Smooth muscle cell (in vitro differentiated cells): ENCODE measurements around the gene GNB5. TPM values are rescaled to one million over a fixed set of nuclear protein-coding genes. Genes with fewer than 3 reads are reported as not detected.

Experiments
- DNase-seq: peaks from one replicate; lab custom pipeline; 2025; ENCODE audit not compliant: unreplicated experiment; lab: John Stamatoyannopoulos, UW
- H2AFZ ChIP-seq: fragments of 200-600 bp; sonication (generic); 2 replicates; pipeline ENCODE4 v1.6.0; 2016; ENCODE audit warnings: antibody characterized with exemption, low read depth, mild to moderate bottlenecking
- H3F3A ChIP-seq: fragments of 200-600 bp; sonication (generic); 2 replicates; pipeline ENCODE4 v1.6.0; 2017; ENCODE audit warnings: antibody characterized with exemption, low read depth
- H3K27ac ChIP-seq: fragments of 200-600 bp; sonication (generic); 2 replicates; pipeline ENCODE4 v1.5.1; 2016; ENCODE audit warnings: low read depth, mild to moderate bottlenecking
- H3K27me3 ChIP-seq: fragments of 200-600 bp; sonication (generic); 2 replicates; pipeline ENCODE4 v1.6.1; 2016; ENCODE audit warnings: low read depth, mild to moderate bottlenecking
- H3K36me3 ChIP-seq: fragments of 200-600 bp; sonication (generic); 2 replicates; pipeline ENCODE4 v1.5.1; 2016; ENCODE audit warnings: low read depth
- H3K4me1 ChIP-seq: fragments of 200-600 bp; sonication (generic); 2 replicates; pipeline ENCODE4 v1.5.1; 2016; ENCODE audit warnings: low read depth
- H3K4me2 ChIP-seq: fragments of 200-600 bp; sonication (generic); 2 replicates; pipeline ENCODE4 v1.6.0; 2016; ENCODE audit warnings: mild to moderate bottlenecking
- H3K4me3 ChIP-seq: fragments of 200-600 bp; sonication (generic); 2 replicates; pipeline ENCODE4 v1.5.1; 2016; ENCODE audit warnings: mild to moderate bottlenecking
- H3K79me2 ChIP-seq: fragments of 200-600 bp; sonication (generic); 2 replicates; pipeline ENCODE4 v1.6.0; 2016; ENCODE audit warnings: low read depth, mild to moderate bottlenecking
- H3K9ac ChIP-seq: fragments of 200-600 bp; sonication (generic); 2 replicates; pipeline ENCODE4 v1.6.0; 2016; ENCODE audit warnings: low read depth
- H3K9me3 ChIP-seq: fragments of 200-600 bp; sonication (generic); replicated peaks from 2 replicates; pipeline ENCODE4 v1.5.1; 2016; ENCODE audit warnings: low read depth
- H4K20me1 ChIP-seq: fragments of 200-600 bp; sonication (generic); 2 replicates; pipeline ENCODE4 v1.6.0; 2016; ENCODE audit warnings: low read depth
- CTCF ChIP-seq: fragments of 200-600 bp; sonication (generic); IDR thresholded peaks from 2 replicates; pipeline ENCODE4 v1.5.1; 2017; ENCODE audit warnings: borderline replicate concordance, mild to moderate bottlenecking, antibody characterized with exemption; ENCODE audit not compliant: insufficient read depth, poor library complexity, severe bottlenecking
- WGBS: methylation state at CpG from one replicate; pipeline ENCODE4 v1.1.7; 2016; ENCODE audit warnings: low lambda C conversion rate; 5-methylcytosine and 5-hydroxymethylcytosine counted together
- polyA plus RNA-seq: library from polyadenylated mRNA; unstranded; fragments of >200 nt; fragmentation: Nextera tagmentation; extraction: Ambion mirVana; gene quantifications from 2 replicates; pipeline ENCODE4 v1.2.1, GENCODE V29; 2016
- total RNA-seq: library from RNA; depleted of rRNA; stranded (reverse); fragments of >200 nt; gene quantifications from 2 replicates; pipeline ENCODE4 v1.2.3, GENCODE V29; 2014

GNB5 gene
- total and polyA plus RNA-seq, 2 experiments from 2014 or later = 14.0 to 25.1 TPM

- Histone ChIP-seq H3K27ac (no peak overlapping the region), H4K20me1 (no peaks in the 10 kb centered on the region), H3K4me3 (no peak overlapping the region), H3K27me3 (no peaks in the 10 kb centered on the region), H3K79me2 (no peaks in the 10 kb centered on the region), H3K4me2 (no peak overlapping the region), H3F3A (peaks cover 12% of the 10 kb centered on the region), H2AFZ (no peak overlapping the region), H3K9me3 (no peaks in the 10 kb centered on the region), H3K4me1 (no peaks in the 10 kb centered on the region), H3K36me3 (no peaks in the 10 kb centered on the region), H3K9ac (no peak overlapping the region)
- WGBS = 82% methylated on average over 3 of the region's 3 CpGs
- no peak for TF ChIP-seq CTCF
- no peak for DNase-seq
Measured at GRCh38 chr15:52146776-52147175, 44.4 kb downstream of the GNB5 start.

- DNase-seq = no peak
- Histone ChIP-seq H3K4me1 (no peaks in the 10 kb centered on the region), H3K4me2 (no peak overlapping the region), H4K20me1 (no peaks in the 10 kb centered on the region), H3F3A (peaks cover 12% of the 10 kb centered on the region), H3K9ac (no peak overlapping the region), H3K36me3 (no peaks in the 10 kb centered on the region), H3K79me2 (no peaks in the 10 kb centered on the region), H3K27ac (no peak overlapping the region), H3K9me3 (no peaks in the 10 kb centered on the region), H2AFZ (no peak overlapping the region), H3K27me3 (no peaks in the 10 kb centered on the region), H3K4me3 (no peak overlapping the region)
- WGBS = 100% methylated on average over 2 of the region's 2 CpGs
- TF ChIP-seq CTCF = no peak
Measured at GRCh38 chr15:52146261-52146660, 44.9 kb downstream of the GNB5 start.

GRCh38 chr15:52144656-52145178, 46.5 kb downstream of the GNB5 start:
- H3K4me1 ChIP-seq = no peaks in the 10 kb centered on the region
- H3K9ac ChIP-seq = peak overlapping the region; percentile 63
- no peak for TF ChIP-seq CTCF
- H3K79me2 ChIP-seq = no peaks in the 10 kb centered on the region
- no peaks in the 10 kb centered on the region for H3K27me3 ChIP-seq
- H3F3A ChIP-seq = peaks cover 12% of the 10 kb centered on the region
- 51% methylated on average over 7 of the region's 7 CpGs for WGBS
- H3K4me2 ChIP-seq = peak overlapping the region; percentile 66
- DNase-seq = no peak
- no peak overlapping the region for H3K4me3 ChIP-seq
- H4K20me1 ChIP-seq = no peaks in the 10 kb centered on the region
- H2AFZ ChIP-seq = no peak overlapping the region
- H3K36me3 ChIP-seq = no peaks in the 10 kb centered on the region
- H3K9me3 ChIP-seq = no peaks in the 10 kb centered on the region
- H3K27ac ChIP-seq = peak overlapping the region; percentile 93

- Histone ChIP-seq H3K4me3 (no peak overlapping the region), H3K27me3 (no peaks in the 10 kb centered on the region), H3K9ac (peak overlapping the region; percentile 63), H3K4me2 (peak overlapping the region; percentile 66), H3K9me3 (no peaks in the 10 kb centered on the region), H3K4me1 (no peaks in the 10 kb centered on the region), H3K36me3 (no peaks in the 10 kb centered on the region), H3F3A (peaks cover 12% of the 10 kb centered on the region), H3K27ac (peak overlapping the region; percentile 93), H3K79me2 (no peaks in the 10 kb centered on the region), H2AFZ (no peak overlapping the region), H4K20me1 (no peaks in the 10 kb centered on the region)
- no peak for DNase-seq
- 35% methylated on average over 11 of the region's 11 CpGs for WGBS
- no peak for TF ChIP-seq CTCF
Measured at GRCh38 chr15:52143873-52144272, 47.3 kb downstream of the GNB5 start.
